Skeletal muscle tissue (tissue), 4 donors: Measurements from ENCODE around the gene USP30. TPM values are rescaled to one million over a fixed set of nuclear protein-coding genes. Genes with fewer than 3 reads are reported as not detected.

ENCODE experiments used
- H3K27ac ChIP-seq: one replicate; pipeline ENCODE4 v1.7.0; 2013; ENCODE audit warnings: mild to moderate bottlenecking, low read depth, low read length, inconsistent platforms
- H3K27me3 ChIP-seq, 3 donors: one replicate each; pipeline ENCODE4 v1.7.0; 2013; ENCODE audit warnings: low read length in 3 of 3; ENCODE audit not compliant: control insufficient read depth in 3 of 3, insufficient read depth in 3 of 3
- H3K36me3 ChIP-seq, 3 donors: one replicate each; pipeline ENCODE4 v1.7.0; 2013; ENCODE audit warnings: low read length in 3 of 3; ENCODE audit not compliant: control insufficient read depth in 3 of 3, insufficient read depth in 3 of 3
- H3K4me1 ChIP-seq, 3 donors: one replicate each; pipeline ENCODE4 v1.7.0; 2013; ENCODE audit warnings: low read length in 3 of 3, mild to moderate bottlenecking in 3 of 3; ENCODE audit not compliant: control insufficient read depth in 3 of 3, insufficient read depth in 3 of 3
- H3K4me3 ChIP-seq, 3 donors: one replicate each; pipeline ENCODE4 v1.7.0; 2013; ENCODE audit warnings: low read length in 3 of 3
- H3K9ac ChIP-seq, 3 donors: one replicate each; pipeline ENCODE4 v1.7.0; 2013; ENCODE audit warnings: low read length in 3 of 3, mild to moderate bottlenecking in 3 of 3, moderate library complexity in 2 of 3, low read depth in 1 of 3
- H3K9me3 ChIP-seq, 3 donors: one replicate each; pipeline ENCODE4 v1.7.0; 2013; ENCODE audit warnings: low read length in 3 of 3; ENCODE audit not compliant: control insufficient read depth in 3 of 3
- total RNA-seq: library from RNA; depleted of rRNA; stranded (reverse); fragments of >200 nt; gene quantifications from one replicate; pipeline ENCODE4 v1.2.3, GENCODE V29; 2014
- donor health status: Osteomylitis.

The USP30 gene
- total RNA-seq, 1 donor from 2014 or later, result 12.0 TPM

DNA sequence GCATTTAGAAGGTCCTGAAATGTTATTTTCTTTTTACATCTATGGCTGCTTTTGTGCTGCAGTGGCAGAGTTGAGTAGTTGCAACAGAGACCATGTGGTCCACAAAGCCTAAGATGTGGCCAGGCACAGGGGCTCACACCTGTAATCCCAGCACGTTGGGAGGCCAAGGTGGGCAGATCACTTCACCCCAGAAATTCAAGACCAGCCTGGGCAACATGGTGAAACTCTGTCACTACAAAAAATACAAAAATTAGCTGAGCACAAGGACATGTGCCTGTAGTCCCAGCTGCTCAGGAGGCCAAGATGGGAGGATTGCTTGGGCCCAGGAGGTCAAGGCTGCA lies 13.4 kb downstream of the USP30 start:
- peaks cover 30 to 41% (median 35%) of the 10 kb centered on the region in 3 donors for H3K36me3 ChIP-seq
- no peak overlapping the region for H3K4me3 ChIP-seq
- H3K9me3 ChIP-seq, result no peaks in the 10 kb centered on the region
- no peak overlapping the region for H3K27ac ChIP-seq
- no peak overlapping the region for H3K9ac ChIP-seq
- no peaks in the 10 kb centered on the region for H3K27me3 ChIP-seq
- no peaks in the 10 kb centered on the region for H3K4me1 ChIP-seq

DNA sequence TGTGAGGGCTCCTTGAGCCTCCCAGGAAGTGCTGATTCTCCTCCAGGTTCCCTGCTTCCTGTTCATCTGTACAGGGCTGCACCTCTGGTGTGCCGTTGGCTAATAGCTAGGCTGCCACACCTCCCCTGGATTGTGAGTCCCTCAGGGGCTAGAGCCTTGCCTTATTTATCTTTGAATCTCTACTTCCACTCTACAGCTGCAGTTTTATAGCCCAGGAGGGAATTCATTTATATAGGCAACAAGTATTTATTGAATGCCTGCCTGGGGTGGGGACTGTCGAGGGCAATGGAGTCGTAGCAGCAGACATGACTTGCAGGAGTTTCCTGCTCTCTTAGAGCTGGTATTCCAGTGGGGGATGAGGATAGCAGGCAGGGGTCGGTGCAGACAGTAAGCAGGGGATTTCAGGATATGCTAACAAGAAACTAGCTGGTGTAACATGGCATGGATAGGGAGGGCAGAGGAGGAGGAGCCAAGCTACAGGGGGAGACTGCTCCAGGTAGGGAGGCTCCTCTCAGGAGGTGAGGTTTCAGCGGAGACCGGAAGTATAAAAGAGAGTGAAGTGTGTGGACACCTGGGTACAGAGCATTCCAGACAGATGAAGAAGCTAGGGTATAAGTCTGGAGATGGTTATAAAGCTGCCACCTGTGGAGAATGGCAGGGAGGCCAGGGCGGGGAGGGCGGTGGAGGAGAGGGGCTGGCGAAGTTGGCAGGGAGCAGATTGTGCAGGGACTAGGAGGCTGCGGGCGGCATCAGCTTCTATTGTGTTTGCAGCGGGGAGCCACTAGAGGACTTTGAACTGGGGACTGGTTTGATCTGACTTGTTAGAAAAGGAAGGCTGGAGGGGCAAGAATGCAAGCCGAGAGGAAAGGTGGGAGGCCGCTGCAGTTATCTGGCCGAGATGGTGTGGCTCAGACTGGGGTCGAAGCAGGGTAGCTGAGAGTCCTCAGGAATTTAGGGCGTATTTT lies 17.2 kb downstream of the USP30 start:
- no peak overlapping the region for H3K9ac ChIP-seq
- no peaks in the 10 kb centered on the region for H3K9me3 ChIP-seq
- H3K36me3 ChIP-seq, result peaks cover 48 to 68% (median 58%) of the 10 kb centered on the region in 3 donors
- H3K4me1 ChIP-seq, result no peaks in the 10 kb centered on the region
- H3K4me3 ChIP-seq, result no peak overlapping the region
- no peak overlapping the region for H3K27ac ChIP-seq
- H3K27me3 ChIP-seq, result no peaks in the 10 kb centered on the region

DNA sequence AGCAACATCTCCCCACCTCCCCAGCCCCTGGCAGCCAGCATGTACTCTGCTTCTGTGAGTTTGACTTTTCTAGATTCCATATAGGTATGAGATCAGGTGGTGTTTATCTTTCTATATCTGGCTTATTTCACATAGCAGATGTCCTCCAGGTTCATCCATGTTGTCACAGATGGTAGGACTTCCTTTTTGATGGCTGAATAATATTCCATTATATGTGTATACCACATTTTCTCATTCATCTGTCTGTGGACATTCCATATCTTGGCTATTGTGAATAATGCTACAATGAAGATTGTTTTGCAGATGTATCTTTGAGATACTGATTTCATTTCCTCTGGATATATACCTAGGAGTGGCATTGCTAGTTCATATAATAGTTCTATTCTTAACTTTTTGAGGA lies 22.5 kb downstream of the USP30 start:
- peaks cover 35 to 60% (median 46%) of the 10 kb centered on the region in 3 donors for H3K36me3 ChIP-seq

DNA sequence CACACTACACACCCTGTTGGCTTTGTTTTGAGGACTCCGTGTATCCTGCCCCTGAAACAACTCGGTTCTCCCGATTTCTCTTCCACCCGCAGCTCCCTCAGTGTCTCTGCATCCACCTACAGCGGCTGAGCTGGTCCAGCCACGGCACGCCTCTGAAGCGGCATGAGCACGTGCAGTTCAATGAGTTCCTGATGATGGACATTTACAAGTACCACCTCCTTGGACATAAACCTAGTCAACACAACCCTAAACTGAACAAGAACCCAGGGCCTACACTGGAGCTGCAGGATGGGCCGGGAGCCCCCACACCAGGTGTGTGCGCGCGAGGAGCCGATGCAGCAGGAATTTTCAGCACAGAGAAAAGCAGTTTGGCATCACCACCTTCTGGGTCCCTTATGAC lies 30.4 kb downstream of the USP30 start:
- Histone ChIP-seq H3K27me3 (no peaks in the 10 kb centered on the region), H3K4me3 (no peak overlapping the region), H3K36me3 (peaks cover 54 to 75% (median 67%) of the 10 kb centered on the region in 3 donors), H3K9me3 (no peaks in the 10 kb centered on the region), H3K9ac (no peak overlapping the region), H3K27ac (no peak overlapping the region), H3K4me1 (peaks cover 5 to 6% (median 6%) of the 10 kb centered on the region in 3 donors)

More for the DNA sequence above, 22.5 kb downstream of the USP30 start:
- no peaks in the 10 kb centered on the region for H3K4me1 ChIP-seq
- H3K4me3 ChIP-seq, result no peak overlapping the region
- H3K9me3 ChIP-seq, result no peaks in the 10 kb centered on the region
- no peak overlapping the region for H3K27ac ChIP-seq
- H3K27me3 ChIP-seq, result no peaks in the 10 kb centered on the region
- H3K9ac ChIP-seq, result no peak overlapping the region

DNA sequence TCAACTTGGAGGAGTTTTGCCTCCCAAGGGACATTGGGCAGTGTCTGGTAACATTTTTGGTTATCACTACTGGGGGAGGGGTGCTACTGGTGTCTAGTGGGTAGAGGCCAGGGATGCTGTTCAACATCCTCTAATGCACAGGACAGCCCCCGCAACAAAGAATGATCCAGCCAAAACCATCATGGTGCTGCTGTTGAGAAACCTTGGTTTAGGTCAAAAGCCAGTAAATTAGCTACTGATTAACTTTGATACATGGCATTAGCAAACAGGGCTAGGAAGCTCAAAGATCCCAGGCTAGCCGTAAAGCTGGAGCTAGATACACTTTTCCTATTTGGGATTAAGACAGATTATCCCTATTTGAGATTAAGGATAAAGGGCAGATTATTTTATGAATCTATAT lies 32.0 kb downstream of the USP30 start:
- peaks cover 5 to 6% (median 6%) of the 10 kb centered on the region in 3 donors for H3K4me1 ChIP-seq
- H3K9ac ChIP-seq, result no peak overlapping the region
- peaks cover 64 to 86% (median 81%) of the 10 kb centered on the region in 3 donors for H3K36me3 ChIP-seq
- no peak overlapping the region for H3K27ac ChIP-seq
- H3K9me3 ChIP-seq, result no peaks in the 10 kb centered on the region
- H3K4me3 ChIP-seq, result no peak overlapping the region
- H3K27me3 ChIP-seq, result no peaks in the 10 kb centered on the region

DNA sequence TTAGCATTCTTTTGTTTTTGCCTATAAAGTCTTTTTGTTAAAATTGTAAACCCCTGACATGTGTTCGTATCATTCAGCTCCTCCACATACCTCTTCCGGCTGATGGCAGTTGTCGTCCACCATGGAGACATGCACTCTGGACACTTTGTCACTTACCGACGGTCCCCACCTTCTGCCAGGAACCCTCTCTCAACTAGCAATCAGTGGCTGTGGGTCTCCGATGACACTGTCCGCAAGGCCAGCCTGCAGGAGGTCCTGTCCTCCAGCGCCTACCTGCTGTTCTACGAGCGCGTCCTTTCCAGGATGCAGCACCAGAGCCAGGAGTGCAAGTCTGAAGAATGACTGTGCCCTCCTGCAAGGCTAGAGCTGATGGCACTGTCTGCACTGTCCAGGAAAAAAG lies 33.2 kb downstream of the USP30 start:
- H3K27ac ChIP-seq, result no peak overlapping the region
- no peak overlapping the region for H3K9ac ChIP-seq
- H3K4me3 ChIP-seq, result no peak overlapping the region
- peaks cover 5 to 6% (median 6%) of the 10 kb centered on the region in 3 donors for H3K4me1 ChIP-seq
- H3K27me3 ChIP-seq, result no peaks in the 10 kb centered on the region
- H3K36me3 ChIP-seq, result peaks cover 68 to 92% (median 82%) of the 10 kb centered on the region in 3 donors
- no peaks in the 10 kb centered on the region for H3K9me3 ChIP-seq

DNA sequence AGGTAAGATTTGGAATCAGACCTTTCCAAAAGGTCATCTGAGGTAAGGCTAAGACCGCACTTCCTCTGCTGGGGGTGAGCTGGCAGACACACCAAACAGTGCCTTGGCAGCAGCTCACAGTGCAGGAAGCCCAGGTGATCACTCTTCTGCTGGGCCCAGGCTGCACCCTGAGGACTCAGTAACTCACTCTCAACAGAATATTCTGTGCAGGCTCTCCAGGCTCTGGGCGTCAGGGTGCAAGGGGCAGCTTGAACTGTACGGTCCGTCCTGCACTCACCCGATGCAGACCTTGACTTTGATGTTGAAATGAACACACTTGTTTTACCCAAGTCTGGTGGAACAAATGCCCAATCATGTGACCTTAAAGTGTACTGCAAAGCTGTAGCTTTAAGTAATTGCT lies 34.9 kb downstream of the USP30 start:
- Histone ChIP-seq H3K36me3 (peaks cover 63 to 76% (median 71%) of the 10 kb centered on the region in 3 donors), H3K4me1 (peaks cover 8 to 12% (median 12%) of the 10 kb centered on the region in 3 donors), H3K27ac (no peak overlapping the region), H3K27me3 (no peaks in the 10 kb centered on the region), H3K4me3 (no peak overlapping the region), H3K9me3 (no peaks in the 10 kb centered on the region), H3K9ac (peak overlapping the region in 1 of 3 donors; percentile 45)

DNA sequence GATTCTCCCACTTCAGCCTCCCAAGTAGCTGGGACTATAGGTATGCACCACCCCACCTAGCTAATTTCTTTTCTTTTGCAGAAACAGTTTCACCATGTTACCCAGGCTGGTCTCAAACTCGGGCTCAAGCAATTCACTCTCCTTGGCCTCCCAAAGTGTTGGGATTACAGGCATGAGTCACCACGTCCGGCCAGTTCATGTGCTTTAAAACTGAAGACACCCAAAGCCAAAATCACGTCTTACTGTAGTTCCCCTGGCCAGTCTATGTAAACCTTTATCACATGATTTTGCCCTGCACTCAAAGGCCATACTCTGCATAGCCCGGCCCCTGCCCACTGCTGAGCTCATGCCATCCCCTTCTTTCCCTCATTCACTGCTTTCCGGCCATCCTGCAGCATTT lies 36.4 kb downstream of the USP30 start:
- no peaks in the 10 kb centered on the region for H3K27me3 ChIP-seq
- no peak overlapping the region for H3K27ac ChIP-seq
- no peak overlapping the region for H3K4me3 ChIP-seq
- H3K36me3 ChIP-seq, result peaks cover 48 to 61% (median 55%) of the 10 kb centered on the region in 3 donors
- no peak overlapping the region for H3K9ac ChIP-seq
- H3K9me3 ChIP-seq, result no peaks in the 10 kb centered on the region
- H3K4me1 ChIP-seq, result peaks cover 22 to 27% (median 26%) of the 10 kb centered on the region in 3 donors

DNA sequence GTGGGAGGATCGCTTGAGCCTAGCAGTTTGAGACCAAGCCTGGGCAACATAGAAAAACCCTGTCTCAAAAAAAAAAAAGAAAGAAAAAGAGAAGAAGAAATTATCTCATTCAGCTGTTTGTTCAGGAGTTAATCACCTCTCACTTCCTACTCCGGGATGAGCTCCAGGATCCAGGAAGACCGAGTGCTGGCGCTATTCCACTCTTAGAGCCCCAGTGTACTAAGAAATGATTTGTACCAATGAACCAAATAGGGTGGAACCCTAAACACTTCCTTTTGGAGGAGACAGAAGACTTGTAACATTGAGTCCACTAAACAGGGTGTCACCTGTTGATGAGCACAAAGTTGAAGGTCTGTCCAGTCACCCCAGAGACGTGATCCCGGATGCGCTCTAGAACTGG lies 37.3 kb downstream of the USP30 start:
- no peaks in the 10 kb centered on the region for H3K9me3 ChIP-seq
- no peak overlapping the region for H3K27ac ChIP-seq
- H3K36me3 ChIP-seq, result peaks cover 40 to 54% (median 49%) of the 10 kb centered on the region in 3 donors
- H3K27me3 ChIP-seq, result no peaks in the 10 kb centered on the region
- no peak overlapping the region for H3K9ac ChIP-seq
- H3K4me1 ChIP-seq, result peaks cover 23 to 28% (median 26%) of the 10 kb centered on the region in 3 donors
- no peak overlapping the region for H3K4me3 ChIP-seq

DNA sequence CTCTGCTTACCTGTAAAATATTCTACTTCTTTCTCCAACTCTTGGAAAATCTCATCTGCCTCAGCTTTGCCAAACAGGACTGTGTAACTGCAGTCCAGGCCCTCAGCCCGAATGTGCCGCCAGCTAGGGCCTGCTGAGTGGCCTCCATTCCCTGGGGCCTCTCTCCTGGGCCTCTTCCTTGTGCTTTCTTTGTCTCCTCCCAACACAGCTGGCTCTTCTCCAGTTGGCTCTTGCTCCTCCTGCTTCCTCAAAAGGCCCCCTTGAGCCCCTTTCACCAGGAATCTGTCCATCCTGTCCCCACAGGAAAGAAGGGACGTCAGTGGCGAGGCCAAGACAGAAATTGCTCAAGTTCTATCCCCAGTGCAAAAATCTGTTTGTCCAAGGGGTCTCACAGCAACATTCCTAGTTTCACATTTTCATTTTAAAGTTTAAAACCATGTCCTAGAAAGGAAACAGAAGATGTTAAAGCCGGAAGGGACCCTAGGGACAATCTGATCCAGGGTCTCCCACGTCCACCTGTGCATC lies 40.2 kb downstream of the USP30 start:
- Histone ChIP-seq H3K4me1 (peaks cover 18 to 27% (median 25%) of the 10 kb centered on the region in 3 donors), H3K27ac (peak overlapping the region; percentile 76), H3K9ac (peak overlapping the region; percentile 69 to 86 (median 73)), H3K27me3 (no peaks in the 10 kb centered on the region), H3K36me3 (peaks cover 25 to 27% (median 25%) of the 10 kb centered on the region in 3 donors), H3K9me3 (no peaks in the 10 kb centered on the region), H3K4me3 (peak overlapping the region; percentile 76 to 94 (median 87))
